AG04449 (cell line): Measurements from ENCODE around the gene PBX3.
"Not testable (repeated sequence)": the region's sequence is repeated elsewhere in the genome, so short reads cannot be mapped to it uniquely, and the experiment has no call there.

ENCODE experiments used
- CTCF ChIA-PET: fragments of 350-600 bp; formaldehyde crosslinking; extraction: SDS; loops from one replicate; lab custom pipeline; 2021; ENCODE audit warnings: antibody characterized with exemption; lab: Yijun Ruan, JAX
- POLR2A ChIA-PET: fragments of 400-600, 350-600 bp; formaldehyde crosslinking; extraction: SDS; loops from one replicate; lab custom pipeline; 2020; ENCODE audit warnings: antibody characterized with exemption, inconsistent platforms; lab: Yijun Ruan, JAX
- DNase-seq: peaks from one replicate; pipeline ENCODE4 v3.0.0-alpha.2; 2010; ENCODE audit warnings: low read depth, low spot score
- H3K4me3 ChIP-seq: 2 replicates; pipeline ENCODE4 v1.5.1; 2011; ENCODE audit warnings: low read depth, mild to moderate bottlenecking, control low read depth, low read length
- TF ChIP-seq, protein P1 (sequence below): IDR thresholded peaks from one replicate; pipeline ENCODE4 v1.5.1; 2011; ENCODE audit warnings: mild to moderate bottlenecking, moderate library complexity, low read length, control low read depth, inconsistent platforms; ENCODE audit not compliant: insufficient read depth; ENCODE audit errors: missing control alignments

PBX3 gene

DNA sequence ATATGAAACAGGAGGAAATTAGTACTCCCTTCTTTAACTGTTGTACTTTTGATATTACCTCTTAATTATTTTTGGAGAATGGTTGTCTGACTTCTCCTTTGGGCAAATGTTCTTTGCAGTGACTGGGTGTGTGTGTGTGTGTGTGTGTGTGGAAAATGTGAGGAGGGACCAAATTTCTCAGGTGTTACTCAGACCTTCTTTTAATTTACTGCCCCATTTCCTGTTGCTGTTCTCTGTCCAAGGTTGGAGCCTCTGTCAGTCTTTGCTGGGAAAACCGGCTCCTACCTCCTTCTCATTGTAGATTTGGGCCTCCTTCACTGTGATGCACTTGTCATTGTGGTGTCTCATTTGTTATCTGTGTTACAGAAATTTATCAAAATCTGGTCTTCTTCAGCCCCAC lies 68.4 kb downstream of the PBX3 start:
- no peak for DNase-seq
- ChIA-PET POLR2A (no interaction called here), CTCF (no interaction called here)
- H3K4me3 ChIP-seq = no peak overlapping the region
- TF ChIP-seq, protein P1, sequence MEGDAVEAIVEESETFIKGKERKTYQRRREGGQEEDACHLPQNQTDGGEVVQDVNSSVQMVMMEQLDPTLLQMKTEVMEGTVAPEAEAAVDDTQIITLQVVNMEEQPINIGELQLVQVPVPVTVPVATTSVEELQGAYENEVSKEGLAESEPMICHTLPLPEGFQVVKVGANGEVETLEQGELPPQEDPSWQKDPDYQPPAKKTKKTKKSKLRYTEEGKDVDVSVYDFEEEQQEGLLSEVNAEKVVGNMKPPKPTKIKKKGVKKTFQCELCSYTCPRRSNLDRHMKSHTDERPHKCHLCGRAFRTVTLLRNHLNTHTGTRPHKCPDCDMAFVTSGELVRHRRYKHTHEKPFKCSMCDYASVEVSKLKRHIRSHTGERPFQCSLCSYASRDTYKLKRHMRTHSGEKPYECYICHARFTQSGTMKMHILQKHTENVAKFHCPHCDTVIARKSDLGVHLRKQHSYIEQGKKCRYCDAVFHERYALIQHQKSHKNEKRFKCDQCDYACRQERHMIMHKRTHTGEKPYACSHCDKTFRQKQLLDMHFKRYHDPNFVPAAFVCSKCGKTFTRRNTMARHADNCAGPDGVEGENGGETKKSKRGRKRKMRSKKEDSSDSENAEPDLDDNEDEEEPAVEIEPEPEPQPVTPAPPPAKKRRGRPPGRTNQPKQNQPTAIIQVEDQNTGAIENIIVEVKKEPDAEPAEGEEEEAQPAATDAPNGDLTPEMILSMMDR = no peak

DNA sequence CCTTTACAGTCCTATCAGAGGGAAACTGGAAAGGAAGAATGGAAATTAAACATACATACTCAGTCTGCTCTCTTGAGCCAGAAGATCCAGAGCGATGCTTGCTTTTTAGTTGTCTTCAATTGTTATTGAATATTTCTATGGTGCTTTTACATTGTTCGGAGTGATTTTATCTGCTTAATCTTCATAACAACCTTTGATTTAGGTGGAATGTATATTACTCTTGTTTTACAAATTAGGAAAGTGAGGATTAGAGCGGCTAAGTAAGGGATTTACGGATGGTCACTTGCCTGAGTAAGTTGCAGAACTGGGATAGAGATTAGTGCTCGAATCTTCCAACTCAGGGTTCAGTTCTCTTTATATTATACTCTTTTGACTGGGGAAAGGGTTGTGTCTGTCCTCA lies 69.1 kb downstream of the PBX3 start:
- CTCF ChIA-PET = no interaction called here
- TF ChIP-seq, protein P1 = no peak
- H3K4me3 ChIP-seq = no peak overlapping the region
- DNase-seq = no peak
- POLR2A ChIA-PET = no interaction called here

DNA sequence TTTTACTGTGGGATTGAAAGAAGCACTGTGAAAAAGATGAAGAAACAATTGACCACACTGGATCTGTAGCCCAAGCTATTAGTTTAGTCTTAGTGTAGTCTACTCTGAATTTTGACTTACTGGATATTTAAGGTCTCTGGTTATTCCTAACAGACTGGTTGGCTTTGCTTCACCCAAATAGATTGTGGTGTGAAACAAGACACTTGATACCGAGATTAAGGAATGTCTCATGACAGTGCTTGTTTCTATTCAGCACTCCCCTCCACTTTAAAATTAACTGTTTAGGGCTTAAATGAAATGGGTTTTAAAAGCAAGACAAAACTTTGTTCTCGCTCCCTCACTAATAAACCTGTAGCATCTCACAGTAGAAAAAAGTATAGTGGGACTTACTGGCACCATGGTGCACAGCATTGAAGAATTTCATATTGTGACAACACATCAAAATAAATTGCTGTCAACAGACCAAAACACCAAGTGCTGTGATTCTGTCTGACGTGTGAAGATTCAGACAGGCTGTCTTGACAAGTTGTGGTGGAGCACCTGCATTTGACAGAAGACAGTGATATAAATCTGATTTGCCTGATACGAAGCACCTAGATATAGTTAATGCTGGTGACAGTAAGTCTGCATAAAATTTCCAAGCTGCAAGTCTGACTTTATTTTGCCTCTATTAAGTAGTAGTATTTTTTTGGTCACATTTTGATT lies 73.1 kb downstream of the PBX3 start:
- DNase-seq = no peak
- TF ChIP-seq, protein P1 = no peak
- CTCF ChIA-PET = no interaction called here
- no peak overlapping the region for H3K4me3 ChIP-seq
- POLR2A ChIA-PET = no interaction called here

DNA sequence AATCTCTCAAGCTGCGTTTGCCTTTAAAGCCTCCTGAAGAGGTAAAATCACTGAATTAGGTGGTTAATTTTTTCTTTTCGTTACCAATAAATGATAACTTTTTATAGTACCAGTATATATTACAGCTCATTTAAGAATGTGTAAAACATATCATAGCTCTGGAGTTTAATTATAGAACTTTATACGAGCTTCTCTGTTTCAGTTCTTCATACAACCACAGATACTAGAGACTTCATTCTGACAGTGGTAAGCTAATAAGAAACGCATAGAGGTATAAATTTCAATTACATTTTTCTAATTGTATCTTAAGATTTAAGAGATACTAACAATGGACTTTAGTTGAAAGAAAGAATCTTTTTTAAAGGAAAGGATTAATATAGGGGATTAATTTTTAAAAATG lies 73.9 kb downstream of the PBX3 start:
- H3K4me3 ChIP-seq = no peak overlapping the region
- ChIA-PET CTCF (no interaction called here), POLR2A (no interaction called here)
- DNase-seq = no peak
- TF ChIP-seq, protein P1 = no peak

DNA sequence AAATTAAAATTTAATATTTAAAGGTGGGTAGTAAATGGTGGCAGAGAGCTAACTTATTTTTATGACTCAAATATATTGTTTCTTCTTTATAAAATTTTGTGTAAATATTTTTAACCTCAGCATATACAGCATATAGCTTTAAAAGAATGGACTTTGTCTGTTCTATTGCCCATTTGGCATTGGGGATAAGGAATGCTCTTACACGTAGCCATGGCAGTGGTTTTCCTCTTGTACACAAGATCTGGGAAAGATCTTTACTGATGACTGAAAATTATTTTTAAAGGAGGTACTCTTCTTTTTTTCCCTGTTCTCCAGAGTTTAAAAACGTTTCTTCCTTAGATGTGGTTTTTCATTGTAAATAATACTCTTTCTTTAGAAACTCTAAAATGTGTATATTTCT lies 75.0 kb downstream of the PBX3 start:
- no peak overlapping the region for H3K4me3 ChIP-seq
- ChIA-PET CTCF (no interaction called here), POLR2A (no interaction called here)
- TF ChIP-seq, protein P1 = no peak
- no peak for DNase-seq

DNA sequence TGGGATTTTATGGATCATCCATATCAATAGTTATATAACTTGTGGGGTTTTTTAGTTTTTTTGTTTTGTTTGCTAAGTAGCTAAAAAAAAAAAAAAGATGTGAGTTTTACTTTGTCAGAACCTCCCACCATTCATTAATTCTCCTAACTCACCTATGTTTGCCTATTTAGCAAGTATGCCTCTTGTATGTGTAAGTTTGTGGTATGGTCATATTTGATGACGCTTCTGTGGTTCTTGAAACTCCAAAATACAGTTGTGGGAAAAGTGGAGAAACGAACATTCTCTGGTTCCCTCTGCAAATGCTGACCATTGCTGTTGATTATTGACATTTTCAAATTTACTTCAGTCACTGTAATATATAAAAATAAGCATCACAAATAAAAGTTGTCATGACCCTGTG lies 75.7 kb downstream of the PBX3 start:
- ChIA-PET CTCF (interaction anchor here (1.0 kb wide), 1 partner anchor 25 kb away, joined by 4 read pairs; no protein-coding TSS in a partner anchor), POLR2A (no interaction called here)

DNA sequence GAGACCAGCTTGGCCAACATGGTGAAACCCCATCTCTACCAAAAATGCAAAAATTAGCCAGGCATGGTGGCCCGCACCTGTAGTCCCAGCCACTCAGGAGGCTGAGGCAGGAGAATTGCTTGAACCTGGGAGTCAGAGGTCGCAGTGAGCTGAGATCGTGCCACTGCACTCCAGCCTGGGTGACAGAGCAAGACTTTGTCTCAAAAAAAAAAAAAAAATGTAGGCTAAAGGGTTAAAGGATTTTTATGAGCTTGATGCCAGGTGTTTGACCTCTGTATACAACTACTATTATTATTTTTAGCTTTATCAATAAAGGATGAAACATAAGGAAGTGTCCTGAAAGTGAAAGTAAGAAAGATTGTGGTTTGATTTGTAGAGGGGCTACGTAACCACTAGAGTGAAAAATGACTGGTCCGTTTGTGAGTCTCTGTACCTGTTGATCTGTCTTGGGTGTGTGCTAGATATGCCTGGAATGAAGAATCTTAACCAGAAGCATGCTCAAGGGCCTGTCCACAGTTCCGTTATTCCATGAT lies 76.8 kb downstream of the PBX3 start:
- POLR2A ChIA-PET, DNase-seq, H3K4me3 ChIP-seq: not testable (repeated sequence)
- CTCF ChIA-PET = interaction anchor here (0.7 to 1.0 kb wide), 2 partner anchors 9 to 26 kb away, joined by 3 to 4 read pairs; no protein-coding TSS in a partner anchor

More for the DNA sequence above, 75.7 kb downstream of the PBX3 start:
- no peak for DNase-seq
- H3K4me3 ChIP-seq = no peak overlapping the region
- TF ChIP-seq, protein P1 = no peak
